ENCODE data around the gene HORMAD1. TPM values are rescaled to one million over a fixed set of nuclear protein-coding genes. Genes with fewer than 3 reads are reported as not detected.
A peak's percentile ranks its signal among the peaks of the same experiment; 100 is the strongest.

The HORMAD1 gene
- total and polyA plus RNA-seq, 7 donors = 0.32 to 0.69 TPM; not detected in 5

DNA sequence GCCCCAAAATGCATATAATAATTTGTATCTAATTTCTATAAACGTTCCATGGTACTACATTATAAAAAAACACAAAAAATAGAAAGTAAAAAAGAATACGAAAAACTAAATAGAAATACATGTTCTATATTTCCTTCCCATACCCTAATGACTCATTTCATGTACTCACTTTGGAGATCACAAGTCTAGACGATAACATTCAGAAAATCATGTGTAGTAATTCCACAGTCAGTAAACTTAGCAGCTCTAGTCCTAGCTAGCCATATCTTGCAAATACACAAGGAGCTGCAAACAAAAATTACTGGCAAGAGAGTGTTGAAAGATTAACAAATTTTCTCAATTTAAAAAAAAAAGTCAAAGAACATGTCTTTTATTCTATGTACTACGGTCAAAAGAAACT is 25.1 kb downstream of the HORMAD1 start:
- H3K9me3 ChIP-seq = no peaks in the 10 kb centered on the region
- intact Hi-C loops (cut with DNase I) = loop anchor here (5.0 to 10.0 kb wide), 3 partner anchors 63 to 229 kb away; partner anchors contain the start of gene SETDB1
- TF ChIP-seq POLR2A (IDR thresholded peaks at IDR 0.05) = no peak
- TF ChIP-seq CTCF (IDR thresholded peaks at IDR 0.05) = no peak
- TF ChIP-seq POLR2AphosphoS5 (IDR thresholded peaks at IDR 0.05) = no peak
- H3K4me3 ChIP-seq = no peak overlapping the region
- H3K4me1 ChIP-seq = peaks cover 0 to 24% (median 6%) of the 10 kb centered on the region in 4 donors
- no peaks in the 10 kb centered on the region for H3K27me3 ChIP-seq
- WGBS, 2 donors = 21 to 64% methylated on average over 4 of the region's 4 CpGs
- H3K27ac ChIP-seq = no peak overlapping the region
- DNase-seq = no peak
- H3K36me3 ChIP-seq = peaks cover 4 to 41% (median 12%) of the 10 kb centered on the region in 4 donors

GRCh38 chr1:150692720-150693119 is 28.0 kb downstream of the HORMAD1 start:
- peaks cover 0 to 20% (median 6%) of the 10 kb centered on the region in 4 donors for H3K4me1 ChIP-seq
- WGBS, 2 donors = 43 to 80% methylated on average over 3 of the region's 3 CpGs
- no peak overlapping the region for H3K4me3 ChIP-seq
- DNase-seq = no peak
- no peaks in the 10 kb centered on the region for H3K27me3 ChIP-seq
- peak overlapping the region in 1 of 4 donors; percentile 51 for H3K27ac ChIP-seq
- no peak for TF ChIP-seq POLR2A (IDR thresholded peaks at IDR 0.05)
- no peak for TF ChIP-seq EP300 (IDR thresholded peaks at IDR 0.05)
- no peak for TF ChIP-seq POLR2AphosphoS5 (IDR thresholded peaks at IDR 0.05)
- no peak for TF ChIP-seq CTCF (IDR thresholded peaks at IDR 0.05)
- H3K36me3 ChIP-seq = peaks cover 4 to 64% (median 17%) of the 10 kb centered on the region in 4 donors
- H3K9me3 ChIP-seq = no peaks in the 10 kb centered on the region
- intact Hi-C loops (cut with DNase I) = loop anchor here (10.0 kb wide), 2 partner anchors 128 to 232 kb away; partner anchors contain the start of gene SETDB1

GRCh38 chr1:150688763-150689162 is 31.9 kb downstream of the HORMAD1 start:
- Histone ChIP-seq H3K27me3 (no peaks in the 10 kb centered on the region), H3K36me3 (peaks cover 3 to 68% (median 12%) of the 10 kb centered on the region in 4 donors), H3K4me3 (no peak overlapping the region), H3K9me3 (no peaks in the 10 kb centered on the region), H3K4me1 (no peaks in the 10 kb centered on the region), H3K27ac (no peak overlapping the region)
- WGBS, 2 donors = 80 to 84% methylated on average over 1 of the region's 1 CpG
- intact Hi-C loops (cut with DNase I) = no loop called here
- no peak for DNase-seq
- no peak for TF ChIP-seq POLR2A (IDR thresholded peaks at IDR 0.05)

DNA sequence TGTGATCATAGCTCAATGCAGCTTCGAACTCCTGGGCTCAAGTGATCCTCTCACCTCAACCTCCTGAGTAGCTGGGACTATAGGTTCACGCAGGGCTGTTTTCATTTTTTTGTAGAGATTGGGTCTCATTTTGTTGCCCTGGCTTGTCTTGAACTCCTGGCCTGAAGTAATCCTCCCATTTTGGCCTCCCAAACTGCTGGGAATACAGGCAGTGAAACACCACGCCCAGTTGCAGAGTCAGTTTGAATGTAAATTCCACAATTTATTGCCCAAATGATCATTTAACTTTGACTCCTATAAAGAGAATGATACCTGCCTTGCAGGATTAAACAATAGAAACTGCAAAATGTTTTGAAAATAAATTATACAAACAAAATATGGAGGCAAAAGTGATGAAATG is 34.4 kb downstream of the HORMAD1 start:
- 59 to 87% methylated on average over 3 of the region's 3 CpGs for WGBS, 2 donors
- Histone ChIP-seq H3K27me3 (no peaks in the 10 kb centered on the region), H3K4me3 (no peak overlapping the region), H3K4me1 (no peaks in the 10 kb centered on the region), H3K9me3 (no peaks in the 10 kb centered on the region), H3K27ac (no peak overlapping the region), H3K36me3 (peaks cover 0 to 55% (median 9%) of the 10 kb centered on the region in 4 donors)
- no peak for DNase-seq
- intact Hi-C loops (cut with DNase I) = no loop called here
- TF ChIP-seq POLR2A (IDR thresholded peaks at IDR 0.05) (no peak), POLR2AphosphoS5 (IDR thresholded peaks at IDR 0.05) (no peak), CTCF (IDR thresholded peaks at IDR 0.05) (no peak), EP300 (IDR thresholded peaks at IDR 0.05) (no peak)

DNA sequence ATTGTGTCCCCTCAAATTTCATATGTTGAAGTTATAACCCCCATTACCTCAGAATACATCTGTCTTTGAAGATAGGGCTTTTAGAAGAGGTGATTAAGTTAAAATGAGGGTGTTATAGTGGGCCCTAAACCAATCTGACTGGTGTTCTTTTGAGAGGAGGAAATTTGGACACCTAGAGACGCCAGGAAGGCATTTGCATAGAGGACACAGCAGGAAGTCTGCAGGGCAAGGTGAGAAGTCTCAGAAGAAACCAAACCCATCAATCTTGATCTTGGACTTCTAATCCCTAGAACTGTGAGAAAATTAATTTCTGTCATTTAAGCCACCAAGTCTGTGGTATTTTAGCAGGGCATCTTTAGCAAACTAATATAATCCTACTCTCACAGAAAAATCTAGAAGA is 36.8 kb downstream of the HORMAD1 start:
- intact Hi-C loops (cut with DNase I) = no loop called here
- no peak for DNase-seq
- Histone ChIP-seq H3K4me3 (no peak overlapping the region), H3K9me3 (no peaks in the 10 kb centered on the region), H3K36me3 (peaks cover 0 to 45% (median 5%) of the 10 kb centered on the region in 4 donors), H3K4me1 (no peaks in the 10 kb centered on the region), H3K27me3 (no peaks in the 10 kb centered on the region), H3K27ac (no peak overlapping the region)
- TF ChIP-seq POLR2A (IDR thresholded peaks at IDR 0.05) (no peak), POLR2AphosphoS5 (IDR thresholded peaks at IDR 0.05) (no peak), CTCF (IDR thresholded peaks at IDR 0.05) (no peak), EP300 (IDR thresholded peaks at IDR 0.05) (no peak)
- 15 to 32% methylated on average over 1 of the region's 1 CpG for WGBS, 2 donors

Measured in sigmoid colon (tissue), 7 donors.